ENCODE measurements around the gene SULT1C2. TPM values are rescaled to one million over a fixed set of nuclear protein-coding genes. Genes with fewer than 3 reads are reported as not detected.

Gene SULT1C2
- total RNA-seq, 2 experiments from 2014 or later = not detected

- ATAC-seq (ENCODE audit: low read depth) (no peak), DNase-seq (no peak)
- no peaks in the 10 kb centered on the region for H3K36me3 Mint-ChIP-seq
- H3K9me3 Mint-ChIP-seq = peaks cover 4% of the 10 kb centered on the region
- H3K27ac Mint-ChIP-seq = no peak overlapping the region
- no peak overlapping the region for H3K4me3 Mint-ChIP-seq
- H3K4me1 Mint-ChIP-seq = no peaks in the 10 kb centered on the region
- peaks cover 7% of the 10 kb centered on the region for H3K27me3 Mint-ChIP-seq
- POLR2A ChIA-PET = no interaction called here
Measured at GRCh38 chr2:108314586-108315296, 26.0 kb downstream of the SULT1C2 start.

- H3K27me3 Mint-ChIP-seq = peaks cover 6% of the 10 kb centered on the region
- no peak for ATAC-seq (ENCODE audit: low read depth)
- H3K4me1 Mint-ChIP-seq = no peaks in the 10 kb centered on the region
- no peak overlapping the region for H3K4me3 Mint-ChIP-seq
- POLR2A ChIA-PET = no interaction called here
- H3K9me3 Mint-ChIP-seq = peaks cover 4% of the 10 kb centered on the region
- no peak overlapping the region for H3K27ac Mint-ChIP-seq
- H3K36me3 Mint-ChIP-seq = no peaks in the 10 kb centered on the region
- no peak for DNase-seq
Measured at GRCh38 chr2:108315444-108315934, 26.8 kb downstream of the SULT1C2 start.

DNA sequence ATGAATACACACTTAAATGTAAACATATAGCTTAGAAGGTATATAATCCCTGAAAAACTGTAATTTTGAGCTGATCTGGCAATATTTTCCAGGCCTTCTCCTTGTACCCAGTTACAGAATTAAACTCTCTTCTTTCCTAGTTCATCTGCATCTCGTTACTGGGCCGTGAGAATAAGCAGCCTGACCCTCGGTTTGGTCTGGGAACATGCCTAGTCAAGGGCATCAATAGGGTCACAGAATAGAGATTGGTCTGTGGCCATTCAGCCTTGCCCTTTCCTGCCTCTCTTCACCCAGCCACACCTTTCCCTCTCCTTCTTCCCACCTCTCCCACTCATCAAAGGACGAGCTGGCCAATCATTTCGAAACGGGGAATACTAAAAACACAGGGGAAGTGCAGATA lies 27.3 kb downstream of the SULT1C2 start:
- Mint-ChIP-seq H3K36me3 (no peaks in the 10 kb centered on the region), H3K9me3 (peaks cover 4% of the 10 kb centered on the region), H3K4me3 (no peak overlapping the region), H3K27ac (no peak overlapping the region), H3K4me1 (no peaks in the 10 kb centered on the region), H3K27me3 (peaks cover 6% of the 10 kb centered on the region)
- ATAC-seq (ENCODE audit: low read depth) (no peak), DNase-seq (no peak)
- POLR2A ChIA-PET = no interaction called here

DNA sequence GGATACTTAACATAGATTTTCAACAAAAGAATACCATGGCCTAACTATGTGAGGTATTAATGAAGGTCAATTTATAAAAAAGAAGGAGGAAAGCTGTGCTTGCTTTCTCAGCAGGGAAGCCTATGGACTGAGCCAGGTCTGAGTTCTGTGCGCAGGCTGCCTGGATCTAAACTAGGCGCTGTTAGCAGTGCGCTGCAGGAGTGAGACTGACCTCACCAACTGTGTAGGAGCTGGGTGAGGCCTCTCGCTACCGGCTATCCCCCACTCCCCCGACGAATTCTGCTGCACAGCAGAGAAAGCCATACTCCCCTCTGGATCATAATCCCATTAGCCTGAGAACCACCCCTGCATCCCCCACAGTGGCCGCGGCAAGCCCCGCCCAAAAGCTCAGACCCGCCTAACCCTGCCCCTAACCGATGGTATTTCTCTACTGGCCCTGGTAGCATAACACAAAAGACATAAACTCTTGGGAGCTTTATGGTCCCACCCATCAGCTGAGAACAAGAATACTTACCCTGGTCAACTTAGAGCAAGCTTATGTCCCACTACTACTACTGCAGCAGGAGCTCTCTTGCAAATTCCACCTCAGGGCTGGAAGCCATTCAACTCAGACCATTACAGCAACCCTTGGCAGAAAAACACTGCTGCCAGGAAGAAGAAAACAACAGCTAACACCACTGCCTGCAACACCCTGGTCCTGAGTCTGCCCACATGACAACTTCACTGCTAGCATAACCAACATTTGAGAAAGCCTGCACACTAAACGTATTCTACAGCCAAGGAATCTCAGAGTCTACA lies 28.0 kb downstream of the SULT1C2 start:
- ATAC-seq (ENCODE audit: low read depth) (no peak), DNase-seq (no peak)
- POLR2A ChIA-PET = no interaction called here
- Mint-ChIP-seq H3K4me1 (no peaks in the 10 kb centered on the region), H3K27me3 (peaks cover 6% of the 10 kb centered on the region), H3K36me3 (no peaks in the 10 kb centered on the region), H3K27ac (no peak overlapping the region), H3K9me3 (peaks cover 4% of the 10 kb centered on the region), H3K4me3 (no peak overlapping the region)

DNA sequence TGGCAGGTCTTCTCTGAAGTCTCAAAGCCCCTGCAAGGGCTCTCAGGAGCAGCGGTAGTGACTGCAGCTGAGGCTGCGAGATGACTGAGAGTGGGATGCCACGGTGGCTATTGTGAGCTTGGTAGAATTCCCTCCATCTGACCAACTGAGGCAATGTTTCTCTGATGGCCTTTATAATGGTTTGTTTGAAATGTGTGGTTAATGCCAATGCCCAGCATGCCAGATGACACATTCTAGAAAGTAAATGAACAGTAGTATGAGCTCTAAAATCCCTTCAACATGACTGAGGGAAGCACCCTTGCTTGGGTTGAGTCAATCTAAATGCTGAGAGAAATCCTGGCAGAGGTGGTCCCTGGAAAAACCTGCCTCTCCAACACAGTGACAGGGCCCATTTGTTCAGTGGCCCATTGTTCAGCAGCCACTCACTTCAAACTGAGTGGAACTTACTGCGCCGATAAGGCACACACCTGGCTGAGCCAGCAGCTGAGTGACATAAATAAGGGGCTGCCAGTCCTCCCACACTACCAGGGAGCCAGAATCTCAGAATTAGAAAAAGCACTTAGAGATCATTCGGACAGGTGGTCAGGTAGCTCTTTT lies 31.7 kb downstream of the SULT1C2 start:
- H3K4me3 Mint-ChIP-seq = no peak overlapping the region
- POLR2A ChIA-PET = no interaction called here
- ATAC-seq (ENCODE audit: low read depth) (no peak), DNase-seq (no peak)
- no peaks in the 10 kb centered on the region for H3K36me3 Mint-ChIP-seq
- no peak overlapping the region for H3K27ac Mint-ChIP-seq
- H3K9me3 Mint-ChIP-seq = no peaks in the 10 kb centered on the region
- H3K4me1 Mint-ChIP-seq = no peaks in the 10 kb centered on the region
- H3K27me3 Mint-ChIP-seq = peaks cover 8% of the 10 kb centered on the region

DNA sequence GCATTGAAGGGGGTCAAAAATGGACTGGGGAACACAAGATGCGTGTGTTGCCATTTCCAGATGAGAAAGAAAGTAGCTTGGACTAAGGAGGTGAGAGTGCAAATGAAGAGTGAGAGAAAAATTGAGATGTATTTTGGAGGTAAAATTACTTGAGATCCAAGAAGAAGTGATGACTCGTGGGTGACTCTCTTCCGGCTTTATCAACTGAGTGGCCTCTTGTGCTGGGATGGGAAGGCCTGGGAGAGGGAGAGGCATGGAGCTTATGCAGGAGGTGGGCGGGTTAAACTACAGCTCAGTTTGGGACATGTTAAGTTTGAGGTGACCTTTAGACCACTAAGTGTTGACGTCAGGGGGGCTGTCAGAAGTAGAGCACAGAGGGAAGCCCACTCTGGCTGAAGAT lies 34.9 kb downstream of the SULT1C2 start:
- no peaks in the 10 kb centered on the region for H3K9me3 Mint-ChIP-seq
- H3K27ac Mint-ChIP-seq = no peak overlapping the region
- no peaks in the 10 kb centered on the region for H3K4me1 Mint-ChIP-seq
- H3K4me3 Mint-ChIP-seq = no peak overlapping the region
- POLR2A ChIA-PET = no interaction called here
- ATAC-seq (ENCODE audit: low read depth) (no peak), DNase-seq (no peak)
- peaks cover 8% of the 10 kb centered on the region for H3K27me3 Mint-ChIP-seq
- no peaks in the 10 kb centered on the region for H3K36me3 Mint-ChIP-seq

DNA sequence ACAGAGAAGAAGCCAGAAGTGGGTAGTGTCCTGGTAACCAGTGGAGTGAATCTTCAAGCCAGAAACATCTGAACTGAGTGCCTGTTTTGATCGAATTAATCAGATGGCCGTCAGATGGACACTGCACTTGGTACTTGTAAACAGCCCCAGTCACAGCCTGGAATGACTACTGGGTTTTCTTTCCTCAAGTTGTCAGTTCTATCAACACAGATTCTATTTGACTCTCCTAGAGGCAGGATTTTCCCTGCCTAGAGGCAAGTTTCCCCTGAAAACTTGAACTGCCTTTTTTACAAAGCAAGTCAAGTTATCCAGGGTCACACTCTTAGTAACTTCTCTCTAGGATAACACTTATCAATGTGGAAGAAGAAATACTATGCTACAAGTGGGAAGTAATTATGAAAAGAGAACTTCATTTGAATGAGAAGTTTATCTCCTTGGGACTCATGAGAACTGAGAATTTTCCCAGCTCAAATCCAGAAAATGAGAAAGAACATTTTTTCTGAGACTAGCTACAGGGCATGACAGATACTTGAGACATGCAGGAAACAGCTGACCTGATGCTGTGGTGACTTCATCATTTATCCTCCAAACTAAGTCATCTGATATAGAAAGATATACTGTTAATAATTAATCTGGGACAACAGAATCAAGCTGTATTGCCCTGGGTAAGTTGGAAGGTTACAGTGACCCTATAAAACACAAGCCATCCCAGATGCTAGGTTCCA lies 36.0 kb downstream of the SULT1C2 start:
- no peaks in the 10 kb centered on the region for H3K36me3 Mint-ChIP-seq
- ATAC-seq (ENCODE audit: low read depth) = no peak
- H3K4me1 Mint-ChIP-seq = no peaks in the 10 kb centered on the region
- POLR2A ChIA-PET = no interaction called here
- peaks cover 8% of the 10 kb centered on the region for H3K27me3 Mint-ChIP-seq
- DNase-seq = no peak
- H3K27ac Mint-ChIP-seq = no peak overlapping the region
- no peak overlapping the region for H3K4me3 Mint-ChIP-seq
- H3K9me3 Mint-ChIP-seq = peaks cover 1% of the 10 kb centered on the region

DNA sequence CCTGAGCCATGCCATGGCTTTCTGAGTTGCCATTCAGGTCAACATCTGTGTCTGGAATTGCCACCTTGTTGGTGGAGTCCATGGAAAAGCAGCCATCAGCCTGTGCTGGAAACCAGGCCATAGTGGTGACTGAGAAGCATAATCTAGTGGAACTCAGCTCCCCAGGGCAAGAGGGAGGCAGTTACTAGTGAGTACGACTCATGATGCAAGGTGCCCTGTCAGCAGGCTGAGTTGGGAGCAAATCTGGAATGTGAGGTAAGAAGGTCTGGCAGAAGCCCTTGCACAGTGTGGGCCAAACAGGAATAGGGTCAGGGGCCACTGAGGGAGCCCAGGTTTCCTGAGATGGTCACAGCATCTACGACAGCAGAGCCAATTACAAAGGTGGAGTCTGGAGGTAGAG lies 37.1 kb downstream of the SULT1C2 start:
- Mint-ChIP-seq H3K36me3 (no peaks in the 10 kb centered on the region), H3K4me3 (no peak overlapping the region), H3K4me1 (no peaks in the 10 kb centered on the region), H3K27me3 (peaks cover 14% of the 10 kb centered on the region), H3K27ac (no peak overlapping the region), H3K9me3 (peaks cover 1% of the 10 kb centered on the region)
- POLR2A ChIA-PET = no interaction called here
- ATAC-seq (ENCODE audit: low read depth) (no peak), DNase-seq (no peak)

DNA sequence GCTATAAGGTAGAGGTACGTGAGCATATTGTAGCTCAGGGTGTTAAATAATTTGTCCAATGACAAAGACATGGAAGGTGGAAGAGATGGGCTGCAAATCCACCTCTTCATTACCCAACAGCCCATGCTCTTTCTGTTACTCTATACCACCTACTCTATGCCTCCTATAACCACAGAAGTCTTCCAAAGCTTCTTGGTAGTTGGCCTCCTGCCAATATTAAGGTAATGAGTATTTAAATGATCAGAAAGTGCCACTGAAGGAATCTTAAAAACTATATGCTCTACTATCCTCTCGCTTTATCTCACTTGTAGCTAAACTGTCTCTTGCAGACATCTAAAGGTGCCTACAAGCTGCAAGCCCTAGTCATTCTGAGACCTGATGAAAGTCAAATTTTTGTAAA lies 41.1 kb downstream of the SULT1C2 start:
- DNase-seq (no peak), ATAC-seq (ENCODE audit: low read depth) (no peak)
- Mint-ChIP-seq H3K36me3 (no peaks in the 10 kb centered on the region), H3K4me3 (no peak overlapping the region), H3K9me3 (peaks cover 1% of the 10 kb centered on the region), H3K4me1 (no peaks in the 10 kb centered on the region), H3K27me3 (peaks cover 8% of the 10 kb centered on the region), H3K27ac (no peak overlapping the region)
- POLR2A ChIA-PET = no interaction called here

- Mint-ChIP-seq H3K9me3 (peaks cover 1% of the 10 kb centered on the region), H3K4me1 (no peaks in the 10 kb centered on the region), H3K4me3 (no peak overlapping the region), H3K27ac (no peak overlapping the region), H3K36me3 (no peaks in the 10 kb centered on the region), H3K27me3 (peaks cover 8% of the 10 kb centered on the region)
- no peak for DNase-seq
- POLR2A ChIA-PET = no interaction called here
- ATAC-seq (ENCODE audit: low read depth) = no peak
Measured at GRCh38 chr2:108330979-108331378, 42.3 kb downstream of the SULT1C2 start.

- Mint-ChIP-seq H3K36me3 (no peaks in the 10 kb centered on the region), H3K27me3 (peaks cover 3% of the 10 kb centered on the region), H3K27ac (no peak overlapping the region), H3K9me3 (no peaks in the 10 kb centered on the region), H3K4me1 (no peaks in the 10 kb centered on the region), H3K4me3 (no peak overlapping the region)
- DNase-seq (no peak), ATAC-seq (ENCODE audit: low read depth) (no peak)
- POLR2A ChIA-PET = no interaction called here
Measured at GRCh38 chr2:108345951-108346350, 57.3 kb downstream of the SULT1C2 start.

DNA sequence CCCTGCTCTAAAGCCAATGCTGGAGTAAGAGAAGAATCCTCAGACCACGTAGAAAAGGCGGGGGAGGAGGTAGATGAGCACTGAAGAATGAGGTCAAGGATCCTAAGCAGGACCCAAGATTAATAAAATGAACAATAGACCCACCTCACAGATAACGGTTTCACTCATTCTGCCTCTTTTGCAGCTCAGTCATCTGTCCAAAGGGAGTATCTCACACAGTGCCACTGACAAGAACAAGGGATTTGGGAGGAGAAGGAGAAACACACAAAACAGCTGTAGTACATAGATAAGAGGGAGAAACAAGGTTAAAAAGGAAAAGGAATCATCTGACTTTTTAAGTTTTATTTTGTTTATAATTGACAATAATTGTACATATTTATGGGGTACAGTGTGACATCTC lies 58.1 kb downstream of the SULT1C2 start:
- Mint-ChIP-seq H3K27ac (no peak overlapping the region), H3K9me3 (no peaks in the 10 kb centered on the region), H3K4me3 (no peak overlapping the region), H3K4me1 (no peaks in the 10 kb centered on the region), H3K27me3 (peaks cover 3% of the 10 kb centered on the region), H3K36me3 (no peaks in the 10 kb centered on the region)
- DNase-seq (no peak), ATAC-seq (ENCODE audit: low read depth) (no peak)
- POLR2A ChIA-PET = no interaction called here

DNA sequence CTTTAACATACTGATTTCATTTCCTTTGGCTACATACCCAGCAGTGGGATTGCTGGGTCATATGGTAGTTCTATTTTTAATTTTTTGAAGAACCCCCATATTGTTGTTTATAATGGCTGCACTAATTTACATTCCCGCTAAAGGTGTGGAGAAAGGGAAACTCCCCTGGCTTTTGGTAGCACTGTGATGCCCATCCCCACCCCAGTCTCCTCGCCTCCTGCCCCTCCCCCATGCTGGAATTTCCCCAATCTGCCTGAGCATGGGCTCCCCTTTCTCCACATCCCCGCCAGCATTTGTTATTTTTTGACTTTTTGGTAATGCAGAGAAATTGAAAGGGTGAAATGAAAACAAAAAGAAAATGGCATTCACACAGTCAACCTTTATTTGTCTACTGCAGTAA lies 59.1 kb downstream of the SULT1C2 start:
- no peaks in the 10 kb centered on the region for H3K9me3 Mint-ChIP-seq
- no peak overlapping the region for H3K4me3 Mint-ChIP-seq
- POLR2A ChIA-PET = no interaction called here
- H3K27ac Mint-ChIP-seq = no peak overlapping the region
- H3K36me3 Mint-ChIP-seq = no peaks in the 10 kb centered on the region
- peaks cover 8% of the 10 kb centered on the region for H3K27me3 Mint-ChIP-seq
- DNase-seq (no peak), ATAC-seq (ENCODE audit: low read depth) (no peak)
- no peaks in the 10 kb centered on the region for H3K4me1 Mint-ChIP-seq
